Measurements from ENCODE around the gene IL13RA1. TPM values are rescaled to one million over a fixed set of nuclear protein-coding genes. Genes with fewer than 3 reads are reported as not detected.
A peak's percentile ranks its signal among the peaks of the same experiment; 100 is the strongest.
"Not testable (repeated sequence)": the region's sequence is repeated elsewhere in the genome, so short reads cannot be mapped to it uniquely, and the experiment has no call there.

The IL13RA1 gene
- total and polyA plus RNA-seq, 5 donors from 2014 or later: 0.03 to 0.40 TPM; not detected in 3

- Mint-ChIP-seq H3K27me3 (peaks cover 42% of the 10 kb centered on the region), H3K9me3 (peaks cover 0 to 6% (median 2%) of the 10 kb centered on the region in 7 donors), H3K27ac (no peak overlapping the region), H3K4me1 (peaks cover 0 to 9% (median 1%) of the 10 kb centered on the region in 4 donors), H3K36me3 (no peaks in the 10 kb centered on the region), H3K4me3 (no peak overlapping the region)
- H3K36me3 ChIP-seq (ENCODE audit: control insufficient read depth, insufficient read depth, low read length): no peaks in the 10 kb centered on the region
- no peak for DNase-seq
- no peak overlapping the region for H3K27ac ChIP-seq (ENCODE audit: insufficient read depth, low read length, poor library complexity, severe bottlenecking)
- no peaks in the 10 kb centered on the region for H3K9me3 ChIP-seq (ENCODE audit: control insufficient read depth in 2 of 2, low read length in 2 of 2)
- peaks cover 13% of the 10 kb centered on the region for H3K27me3 ChIP-seq (ENCODE audit: control insufficient read depth, insufficient read depth, low read length)
- no peak for ATAC-seq (ENCODE audit: low read depth in 2 of 2)
- H3K4me1 ChIP-seq (ENCODE audit: control insufficient read depth, insufficient read depth, low read length, poor library complexity, severe bottlenecking): peaks cover 13% of the 10 kb centered on the region
- no peak overlapping the region for H3K4me3 ChIP-seq (ENCODE audit: low read depth, low read length)
Observed at GRCh38 chrX:118730500-118731247, 3.3 kb downstream of the IL13RA1 start.

- H3K36me3 ChIP-seq (ENCODE audit: control insufficient read depth, insufficient read depth, low read length): not testable (repeated sequence)
Observed at GRCh38 chrX:118732551-118732950, 5.1 kb downstream of the IL13RA1 start.

GRCh38 chrX:118734909-118735308, 7.5 kb downstream of the IL13RA1 start:
- DNase-seq (no peak), ATAC-seq (ENCODE audit: low read depth in 2 of 2) (no peak)
- Mint-ChIP-seq H3K4me1 (no peaks in the 10 kb centered on the region), H3K36me3 (no peaks in the 10 kb centered on the region), H3K27me3 (peaks cover 19% of the 10 kb centered on the region), H3K4me3 (no peak overlapping the region), H3K9me3 (peaks cover 0 to 12% (median 2%) of the 10 kb centered on the region in 7 donors), H3K27ac (no peak overlapping the region)
- Histone ChIP-seq H3K9me3 (ENCODE audit: control insufficient read depth in 2 of 2, low read length in 2 of 2) (peaks cover 0 to 2% of the 10 kb centered on the region in 2 experiments), H3K36me3 (ENCODE audit: control insufficient read depth, insufficient read depth, low read length) (no peaks in the 10 kb centered on the region), H3K27me3 (ENCODE audit: control insufficient read depth, insufficient read depth, low read length) (peaks cover 8% of the 10 kb centered on the region), H3K4me3 (ENCODE audit: low read depth, low read length) (no peak overlapping the region), H3K27ac (ENCODE audit: insufficient read depth, low read length, poor library complexity, severe bottlenecking) (no peak overlapping the region), H3K4me1 (ENCODE audit: control insufficient read depth, insufficient read depth, low read length, poor library complexity, severe bottlenecking) (no peaks in the 10 kb centered on the region)

More at GRCh38 chrX:118732551-118732950, 5.1 kb downstream of the IL13RA1 start:
- not testable (repeated sequence) for H3K9me3 ChIP-seq (ENCODE audit: control insufficient read depth in 2 of 2, low read length in 2 of 2); H3K4me1 Mint-ChIP-seq; H3K4me3 ChIP-seq (ENCODE audit: low read depth, low read length); H3K27me3 ChIP-seq (ENCODE audit: control insufficient read depth, insufficient read depth, low read length); ATAC-seq (ENCODE audit: low read depth in 2 of 2); DNase-seq; H3K4me1 ChIP-seq (ENCODE audit: control insufficient read depth, insufficient read depth, low read length, poor library complexity, severe bottlenecking); H3K4me3 Mint-ChIP-seq; H3K36me3 Mint-ChIP-seq; H3K27ac ChIP-seq (ENCODE audit: insufficient read depth, low read length, poor library complexity, severe bottlenecking); H3K27ac Mint-ChIP-seq
- H3K27me3 Mint-ChIP-seq: peaks cover 31% of the 10 kb centered on the region
- peaks cover 0 to 12% (median 2%) of the 10 kb centered on the region in 7 donors for H3K9me3 Mint-ChIP-seq

- Mint-ChIP-seq H3K4me3 (no peak overlapping the region), H3K9me3 (peaks cover 0 to 12% (median 2%) of the 10 kb centered on the region in 7 donors), H3K27me3 (peaks cover 10% of the 10 kb centered on the region), H3K27ac (peak overlapping the region in 1 of 3 donors; percentile 32), H3K36me3 (no peaks in the 10 kb centered on the region), H3K4me1 (no peaks in the 10 kb centered on the region)
- H3K9me3 ChIP-seq (ENCODE audit: control insufficient read depth in 2 of 2, low read length in 2 of 2): peaks cover 0 to 2% of the 10 kb centered on the region in 2 experiments
- peaks cover 4% of the 10 kb centered on the region for H3K27me3 ChIP-seq (ENCODE audit: control insufficient read depth, insufficient read depth, low read length)
- H3K4me1 ChIP-seq (ENCODE audit: control insufficient read depth, insufficient read depth, low read length, poor library complexity, severe bottlenecking): no peaks in the 10 kb centered on the region
- DNase-seq: no peak
- ATAC-seq (ENCODE audit: low read depth in 2 of 2): no peak
- no peaks in the 10 kb centered on the region for H3K36me3 ChIP-seq (ENCODE audit: control insufficient read depth, insufficient read depth, low read length)
- no peak overlapping the region for H3K27ac ChIP-seq (ENCODE audit: insufficient read depth, low read length, poor library complexity, severe bottlenecking)
- H3K4me3 ChIP-seq (ENCODE audit: low read depth, low read length): no peak overlapping the region
Observed at GRCh38 chrX:118736394-118737010, 9.1 kb downstream of the IL13RA1 start.

GRCh38 chrX:118739577-118739976, 12.2 kb downstream of the IL13RA1 start:
- no peaks in the 10 kb centered on the region for H3K4me1 ChIP-seq (ENCODE audit: control insufficient read depth, insufficient read depth, low read length, poor library complexity, severe bottlenecking)
- no peaks in the 10 kb centered on the region for H3K36me3 ChIP-seq (ENCODE audit: control insufficient read depth, insufficient read depth, low read length)
- peaks cover 0 to 2% of the 10 kb centered on the region in 2 experiments for H3K9me3 ChIP-seq (ENCODE audit: control insufficient read depth in 2 of 2, low read length in 2 of 2)
- Mint-ChIP-seq H3K36me3 (no peaks in the 10 kb centered on the region), H3K27me3 (peaks cover 4% of the 10 kb centered on the region), H3K4me3 (no peak overlapping the region), H3K27ac (no peak overlapping the region), H3K4me1 (no peaks in the 10 kb centered on the region), H3K9me3 (peaks cover 0 to 10% (median 2%) of the 10 kb centered on the region in 7 donors)
- no peak overlapping the region for H3K27ac ChIP-seq (ENCODE audit: insufficient read depth, low read length, poor library complexity, severe bottlenecking)
- no peaks in the 10 kb centered on the region for H3K27me3 ChIP-seq (ENCODE audit: control insufficient read depth, insufficient read depth, low read length)
- DNase-seq (no peak), ATAC-seq (ENCODE audit: low read depth in 2 of 2) (no peak)
- H3K4me3 ChIP-seq (ENCODE audit: low read depth, low read length): no peak overlapping the region

- no peaks in the 10 kb centered on the region for H3K36me3 Mint-ChIP-seq
- peaks cover 0 to 10% (median 0%) of the 10 kb centered on the region in 7 donors for H3K9me3 Mint-ChIP-seq
- no peak overlapping the region for H3K27ac ChIP-seq (ENCODE audit: insufficient read depth, low read length, poor library complexity, severe bottlenecking)
- no peaks in the 10 kb centered on the region for H3K27me3 ChIP-seq (ENCODE audit: control insufficient read depth, insufficient read depth, low read length)
- H3K27me3 Mint-ChIP-seq: peaks cover 4% of the 10 kb centered on the region
- no peak for DNase-seq
- H3K4me3 ChIP-seq (ENCODE audit: low read depth, low read length): no peak overlapping the region
- H3K4me3 Mint-ChIP-seq: no peak overlapping the region
- no peak for ATAC-seq (ENCODE audit: low read depth in 2 of 2)
- no peaks in the 10 kb centered on the region for H3K36me3 ChIP-seq (ENCODE audit: control insufficient read depth, insufficient read depth, low read length)
- peaks cover 0 to 2% of the 10 kb centered on the region in 2 experiments for H3K9me3 ChIP-seq (ENCODE audit: control insufficient read depth in 2 of 2, low read length in 2 of 2)
- no peaks in the 10 kb centered on the region for H3K4me1 ChIP-seq (ENCODE audit: control insufficient read depth, insufficient read depth, low read length, poor library complexity, severe bottlenecking)
- no peaks in the 10 kb centered on the region for H3K4me1 Mint-ChIP-seq
- H3K27ac Mint-ChIP-seq: no peak overlapping the region
Observed at GRCh38 chrX:118740276-118740889, 13.0 kb downstream of the IL13RA1 start.

- Mint-ChIP-seq H3K36me3 (no peaks in the 10 kb centered on the region), H3K9me3 (peaks cover 0 to 2% (median 0%) of the 10 kb centered on the region in 7 donors), H3K4me3 (no peak overlapping the region), H3K4me1 (no peaks in the 10 kb centered on the region), H3K27ac (no peak overlapping the region), H3K27me3 (no peaks in the 10 kb centered on the region)
- Histone ChIP-seq H3K9me3 (ENCODE audit: control insufficient read depth in 2 of 2, low read length in 2 of 2) (peaks cover 0 to 2% of the 10 kb centered on the region in 2 experiments), H3K4me1 (ENCODE audit: control insufficient read depth, insufficient read depth, low read length, poor library complexity, severe bottlenecking) (no peaks in the 10 kb centered on the region), H3K4me3 (ENCODE audit: low read depth, low read length) (no peak overlapping the region), H3K36me3 (ENCODE audit: control insufficient read depth, insufficient read depth, low read length) (no peaks in the 10 kb centered on the region), H3K27ac (ENCODE audit: insufficient read depth, low read length, poor library complexity, severe bottlenecking) (no peak overlapping the region), H3K27me3 (ENCODE audit: control insufficient read depth, insufficient read depth, low read length) (no peaks in the 10 kb centered on the region)
- DNase-seq (no peak), ATAC-seq (ENCODE audit: low read depth in 2 of 2) (no peak)
Observed at GRCh38 chrX:118742176-118742575, 14.8 kb downstream of the IL13RA1 start.

Measured in CD4-positive, CD25-positive, alpha-beta regulatory T cell (primary cell).